GM19467 (cell line): ENCODE measurements around the gene ZDHHC5.
A peak's percentile ranks its signal among the peaks of the same experiment; 100 is the strongest.
"Not testable (repeated sequence)": the region's sequence is repeated elsewhere in the genome, so short reads cannot be mapped to it uniquely, and the experiment has no call there.

ENCODE experiments used
- ATAC-seq: cut with Tn5 transposase; IDR thresholded peaks from one replicate; pipeline ENCODE4 v1.9.1; 2021; ENCODE audit warnings: mild to moderate bottlenecking, moderate library complexity; ENCODE audit not compliant: unreplicated experiment

The ZDHHC5 gene

GRCh38 chr11:57644748-57645688 lies 22.9 kb upstream of the ZDHHC5 start:
- no peak for ATAC-seq

- no peak for ATAC-seq
These were observed 22.2 kb upstream of the ZDHHC5 start for GRCh38 chr11:57645689-57646085.

GRCh38 chr11:57646194-57646798 lies 21.6 kb upstream of the ZDHHC5 start:
- no peak for ATAC-seq

- ATAC-seq, result no peak
These were observed 21.1 kb upstream of the ZDHHC5 start for GRCh38 chr11:57646799-57647303.

GRCh38 chr11:57647372-57647771 lies 20.5 kb upstream of the ZDHHC5 start:
- no peak for ATAC-seq

- no peak for ATAC-seq
These were observed 19.7 kb upstream of the ZDHHC5 start for GRCh38 chr11:57647960-57648800.

- ATAC-seq, result no peak
These were observed 18.8 kb upstream of the ZDHHC5 start for GRCh38 chr11:57648801-57649735.

- no peak for ATAC-seq
These were observed 17.8 kb upstream of the ZDHHC5 start, which contains the start of gene YPEL4 for GRCh38 chr11:57649826-57650738. TSS of gene YPEL4 (minus strand) at chr11:57649912. CDS start at chr11:57647107, 2,805 bp downstream.

- ATAC-seq, result no peak
These were observed 17.2 kb upstream of the ZDHHC5 start for GRCh38 chr11:57650739-57651090.

- ATAC-seq, result no peak
These were observed 16.5 kb upstream of the ZDHHC5 start for GRCh38 chr11:57651408-57651807.

- not testable (repeated sequence) for ATAC-seq
These were observed 15.7 kb upstream of the ZDHHC5 start for GRCh38 chr11:57652230-57652629.

- ATAC-seq, result no peak
These were observed 15.3 kb upstream of the ZDHHC5 start for GRCh38 chr11:57652662-57653061.

- ATAC-seq, result no peak
These were observed 14.8 kb upstream of the ZDHHC5 start for GRCh38 chr11:57653163-57653562.

GRCh38 chr11:57656885-57657193 lies 11.1 kb upstream of the ZDHHC5 start:
- no peak for ATAC-seq

- peak; percentile 98 for ATAC-seq
These were observed 10.5 kb upstream of the ZDHHC5 start, which contains the start of gene CLP1 for GRCh38 chr11:57657194-57658022. TSS of gene CLP1 (plus strand) at chr11:57657762. CDS start at chr11:57659477, 1,715 bp downstream.

- no peak for ATAC-seq
These were observed 9.9 kb upstream of the ZDHHC5 start for GRCh38 chr11:57658023-57658361.

- ATAC-seq, result no peak
These were observed 8.2 kb upstream of the ZDHHC5 start for GRCh38 chr11:57659669-57660068.

- ATAC-seq, result no peak
These were observed 5.0 kb upstream of the ZDHHC5 start for GRCh38 chr11:57662893-57663292.
